Spleen (tissue), 7 donors: Measurements from ENCODE around the gene TIGD3.

Source experiments
- POLR2A ChIP-seq, 3 donors: fragments of 450-650 bp; IDR thresholded peaks; one replicate each; pipeline ENCODE4 v1.5.1; 2017; ENCODE audit warnings: antibody characterized with exemption in 3 of 3, mild to moderate bottlenecking in 1 of 3
- POLR2AphosphoS5 ChIP-seq, 3 donors: sonication (generic); formaldehyde crosslinking; IDR thresholded peaks; one replicate each; pipeline ENCODE4 v1.5.1; 2017; ENCODE audit warnings: antibody characterized with exemption in 3 of 3
- TF ChIP-seq, protein P1 (sequence below), 11 experiments: fragments of 200-600 bp in 7 of 11; fragments of 450-650 bp in 4 of 11; sonication (generic) in 4 of 11; IDR thresholded peaks in 8 of 11; conservative IDR thresholded peaks in 3 of 11; 1 replicate in 7 of 11; 2 replicates in 4 of 11; pipeline versions ENCODE4 v1.4.0 to v1.8.0; 2016 to 2021; ENCODE audit warnings: antibody characterized with exemption in 11 of 11, inconsistent platforms in 4 of 11, mild to moderate bottlenecking in 1 of 11
- donor health status: DM: no; HTN: no; CAD: no; lungs with moderate emphysema.
- donor health status: DM: no; HTN: no; CAD: no.
- donor health status: DM: no; HTN: no; CAD: no.

- TF ChIP-seq, protein P1, sequence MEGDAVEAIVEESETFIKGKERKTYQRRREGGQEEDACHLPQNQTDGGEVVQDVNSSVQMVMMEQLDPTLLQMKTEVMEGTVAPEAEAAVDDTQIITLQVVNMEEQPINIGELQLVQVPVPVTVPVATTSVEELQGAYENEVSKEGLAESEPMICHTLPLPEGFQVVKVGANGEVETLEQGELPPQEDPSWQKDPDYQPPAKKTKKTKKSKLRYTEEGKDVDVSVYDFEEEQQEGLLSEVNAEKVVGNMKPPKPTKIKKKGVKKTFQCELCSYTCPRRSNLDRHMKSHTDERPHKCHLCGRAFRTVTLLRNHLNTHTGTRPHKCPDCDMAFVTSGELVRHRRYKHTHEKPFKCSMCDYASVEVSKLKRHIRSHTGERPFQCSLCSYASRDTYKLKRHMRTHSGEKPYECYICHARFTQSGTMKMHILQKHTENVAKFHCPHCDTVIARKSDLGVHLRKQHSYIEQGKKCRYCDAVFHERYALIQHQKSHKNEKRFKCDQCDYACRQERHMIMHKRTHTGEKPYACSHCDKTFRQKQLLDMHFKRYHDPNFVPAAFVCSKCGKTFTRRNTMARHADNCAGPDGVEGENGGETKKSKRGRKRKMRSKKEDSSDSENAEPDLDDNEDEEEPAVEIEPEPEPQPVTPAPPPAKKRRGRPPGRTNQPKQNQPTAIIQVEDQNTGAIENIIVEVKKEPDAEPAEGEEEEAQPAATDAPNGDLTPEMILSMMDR (IDR thresholded peaks at IDR 0.05 in 8 of 11, conservative IDR thresholded peaks at IDR 0.05 in 3 of 11): no peak
- TF ChIP-seq POLR2AphosphoS5 (IDR thresholded peaks at IDR 0.05) (peak in 2 of 3 donors; percentile 15 to 56), POLR2A (IDR thresholded peaks at IDR 0.05) (no peak)
These were observed 43.9 kb downstream of the TIGD3 start for GRCh38 chr11:65398362-65398910.
